ENCODE results near the gene SLC39A12.

SLC39A12 gene

DNA sequence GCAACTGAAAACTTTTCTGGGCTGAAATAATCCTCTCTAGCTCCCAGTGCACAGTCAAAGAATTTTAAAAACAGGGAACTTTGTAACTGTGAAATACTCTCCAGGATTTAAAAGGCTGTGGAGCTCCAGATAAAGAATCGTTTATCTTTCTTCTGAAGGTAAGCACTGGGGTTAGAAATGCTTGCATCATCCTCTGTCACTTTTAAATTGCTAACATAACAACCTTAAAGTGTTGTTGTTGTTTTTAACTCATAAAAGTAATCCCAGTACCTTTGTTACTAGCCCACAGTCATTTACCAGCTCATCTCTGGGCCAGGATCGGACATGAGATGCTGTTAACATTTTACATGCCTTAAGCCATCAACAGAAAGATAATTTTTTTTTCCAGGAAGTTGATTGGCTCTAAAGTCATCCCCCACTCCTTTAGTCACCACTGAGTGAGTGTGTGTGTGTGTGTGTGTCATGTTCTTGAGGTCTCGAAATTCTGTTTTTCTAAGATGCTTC, at the start of gene SLC39A12:
TSS of gene SLC39A12 (plus strand) at position 51 of the 504 bp plus-strand sequence. CDS start 1,359 bp downstream, outside the sequence.
- TF ChIP-seq, protein P1, sequence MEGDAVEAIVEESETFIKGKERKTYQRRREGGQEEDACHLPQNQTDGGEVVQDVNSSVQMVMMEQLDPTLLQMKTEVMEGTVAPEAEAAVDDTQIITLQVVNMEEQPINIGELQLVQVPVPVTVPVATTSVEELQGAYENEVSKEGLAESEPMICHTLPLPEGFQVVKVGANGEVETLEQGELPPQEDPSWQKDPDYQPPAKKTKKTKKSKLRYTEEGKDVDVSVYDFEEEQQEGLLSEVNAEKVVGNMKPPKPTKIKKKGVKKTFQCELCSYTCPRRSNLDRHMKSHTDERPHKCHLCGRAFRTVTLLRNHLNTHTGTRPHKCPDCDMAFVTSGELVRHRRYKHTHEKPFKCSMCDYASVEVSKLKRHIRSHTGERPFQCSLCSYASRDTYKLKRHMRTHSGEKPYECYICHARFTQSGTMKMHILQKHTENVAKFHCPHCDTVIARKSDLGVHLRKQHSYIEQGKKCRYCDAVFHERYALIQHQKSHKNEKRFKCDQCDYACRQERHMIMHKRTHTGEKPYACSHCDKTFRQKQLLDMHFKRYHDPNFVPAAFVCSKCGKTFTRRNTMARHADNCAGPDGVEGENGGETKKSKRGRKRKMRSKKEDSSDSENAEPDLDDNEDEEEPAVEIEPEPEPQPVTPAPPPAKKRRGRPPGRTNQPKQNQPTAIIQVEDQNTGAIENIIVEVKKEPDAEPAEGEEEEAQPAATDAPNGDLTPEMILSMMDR (IDR thresholded peaks at IDR 0.05), result no peak

DNA sequence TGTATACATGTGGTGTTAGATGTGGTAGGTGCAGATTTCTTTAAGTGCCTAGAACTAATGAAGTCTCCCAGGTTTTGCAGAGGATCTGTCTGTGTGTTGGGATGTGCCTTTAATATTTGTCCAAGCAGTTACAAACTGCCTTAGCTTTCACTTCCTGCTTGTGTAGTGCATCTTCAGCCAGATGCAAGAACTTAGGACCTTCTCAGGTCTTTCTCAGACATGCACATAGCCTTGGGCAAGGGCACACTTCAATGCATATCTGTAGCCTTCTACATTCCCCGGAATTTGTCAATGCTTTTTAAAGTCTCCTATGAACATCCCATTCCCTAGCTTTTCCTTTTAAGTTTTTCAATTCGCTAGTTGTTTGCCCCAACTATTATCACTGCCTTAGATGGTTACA, 47.2 kb upstream of the SLC39A12 start:
- TF ChIP-seq, protein P1 (IDR thresholded peaks at IDR 0.05), result no peak

GRCh38 chr10:17905491-17905890, 46.2 kb upstream of the SLC39A12 start:
- TF ChIP-seq, protein P1 (IDR thresholded peaks at IDR 0.05), result no peak

DNA sequence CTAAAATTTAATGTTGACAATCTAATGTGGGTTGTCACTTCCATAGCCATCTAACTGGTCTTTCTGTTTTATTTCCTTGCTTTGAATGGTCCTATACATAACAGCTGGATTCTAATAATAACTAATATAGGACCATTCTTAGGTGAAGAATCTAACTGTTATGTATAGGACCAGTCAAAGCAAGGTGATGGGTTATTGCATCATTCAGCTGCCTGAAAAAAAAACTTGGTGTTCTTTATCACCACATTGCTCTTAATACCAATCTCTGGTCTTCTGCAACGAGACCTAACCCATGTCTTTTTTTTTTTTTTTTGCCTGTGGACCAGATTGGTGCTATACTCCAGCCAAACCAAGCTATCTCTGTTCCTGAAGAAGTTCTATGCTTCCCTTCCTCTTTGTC, 45.7 kb upstream of the SLC39A12 start:
- TF ChIP-seq, protein P1 (IDR thresholded peaks at IDR 0.05), result no peak

- TF ChIP-seq, protein P1 (IDR thresholded peaks at IDR 0.05), result no peak
Measured at GRCh38 chr10:17907641-17908040, 44.1 kb upstream of the SLC39A12 start.

GRCh38 chr10:17910125-17910789, 41.5 kb upstream of the SLC39A12 start:
- TF ChIP-seq, protein P1 (IDR thresholded peaks at IDR 0.05), result peak; percentile 72

GRCh38 chr10:17912754-17913153, 39.0 kb upstream of the SLC39A12 start:
- TF ChIP-seq, protein P1 (IDR thresholded peaks at IDR 0.05), result no peak
